Right cardiac atrium (tissue), 5 donors: Measurements from ENCODE around the gene SLC13A3. TPM values are rescaled to one million over a fixed set of nuclear protein-coding genes. Genes with fewer than 3 reads are reported as not detected.

Source experiments
- ATAC-seq, 2 donors: fragments of 200-7000 bp; cut with Tn5 transposase; one replicate each; pipeline versions ENCODE4 v1.8.0 to v1.9.1; 2020; ENCODE audit warnings: moderate library complexity in 2 of 2, mild to moderate bottlenecking in 1 of 2
- DNase-seq, 3 donors: peaks; one replicate each; pipeline ENCODE4 v3.0.0-alpha.2; 2020
- H3K27ac ChIP-seq: one replicate; pipeline ENCODE4 v1.5.1; 2013; ENCODE audit warnings: mild to moderate bottlenecking, low read length, control low read depth, moderate library complexity
- H3K27me3 ChIP-seq: one replicate; pipeline ENCODE4 v1.6.1; 2013; ENCODE audit not compliant: control insufficient read depth, insufficient read depth
- H3K4me1 ChIP-seq: one replicate; pipeline ENCODE4 v1.6.1; 2013; ENCODE audit warnings: low read length; ENCODE audit not compliant: control insufficient read depth, insufficient read depth
- H3K4me3 ChIP-seq: one replicate; pipeline ENCODE4 v1.5.1; 2013; ENCODE audit warnings: low read length, control low read depth
- H3K9me3 ChIP-seq: one replicate; pipeline ENCODE4 v1.6.1; 2013; ENCODE audit warnings: low read length; ENCODE audit not compliant: control insufficient read depth
- WGBS: extraction: QIAGEN DNeasy Blood & Tissue Kit; methylation state at CpG from one replicate; pipeline ENCODE4 v1.1.7; 2013; 5-methylcytosine and 5-hydroxymethylcytosine counted together
- intact Hi-C, 4 donors: fragments of 100-400 bp; cut with DNase I; formaldehyde crosslinking; loops; one replicate each; pipeline versions ENCODE4 v1.11.0 to v1.14.0; 2022 to 2023
- long read RNA-seq, 4 donors: library from polyadenylated mRNA; unstranded; transcript quantifications; one replicate each; pipeline ENCODE4 v2.0.0, GENCODE V29; 2020 to 2021
- polyA plus RNA-seq: library from polyadenylated mRNA; stranded (reverse); fragments of 200-250 nt; gene quantifications from one replicate; pipeline ENCODE4 v1.2.3, GENCODE V29; 2013
- total RNA-seq, 4 donors: library from RNA; stranded (reverse); fragmentation: NEBNext Ultra II Directional; extraction: Animal tissue kit (Norgen Biotek cat#: 25700); gene quantifications; one replicate each; pipeline ENCODE4 v1.2.1, GENCODE V29; 2021
- donor health status: healthy with polysubstance abuse.
- donor health status: DM: no; HTN: yes; CAD: no.
- donor health status: DM: no; HTN: no; CAD: no.
- donor health status: DM: no; HTN: yes; CAD: no; lungs with severe emphysema.
- donor health status: DM: yes; HTN: yes; CAD: no.

SLC13A3 gene, protein sequence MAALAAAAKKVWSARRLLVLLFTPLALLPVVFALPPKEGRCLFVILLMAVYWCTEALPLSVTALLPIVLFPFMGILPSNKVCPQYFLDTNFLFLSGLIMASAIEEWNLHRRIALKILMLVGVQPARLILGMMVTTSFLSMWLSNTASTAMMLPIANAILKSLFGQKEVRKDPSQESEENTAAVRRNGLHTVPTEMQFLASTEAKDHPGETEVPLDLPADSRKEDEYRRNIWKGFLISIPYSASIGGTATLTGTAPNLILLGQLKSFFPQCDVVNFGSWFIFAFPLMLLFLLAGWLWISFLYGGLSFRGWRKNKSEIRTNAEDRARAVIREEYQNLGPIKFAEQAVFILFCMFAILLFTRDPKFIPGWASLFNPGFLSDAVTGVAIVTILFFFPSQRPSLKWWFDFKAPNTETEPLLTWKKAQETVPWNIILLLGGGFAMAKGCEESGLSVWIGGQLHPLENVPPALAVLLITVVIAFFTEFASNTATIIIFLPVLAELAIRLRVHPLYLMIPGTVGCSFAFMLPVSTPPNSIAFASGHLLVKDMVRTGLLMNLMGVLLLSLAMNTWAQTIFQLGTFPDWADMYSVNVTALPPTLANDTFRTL
- total RNA-seq = 1 to 10 TPM in 1 of 4 donors, under 1 TPM in 3; 0.35 to 1.5 (median 0.51) TPM
- polyA plus RNA-seq = 0.50 TPM
- long read RNA-seq, donor 1, partial matches to known transcripts = 0 of 1 reads
- long read RNA-seq, donor 1, other reads (novel, unspliced or antisense) = 1 of 1 reads
- long read RNA-seq, donor 2, partial matches to known transcripts = 1 of 1 reads
- long read RNA-seq, donor 2, other reads (novel, unspliced or antisense) = 0 of 1 reads
- long read RNA-seq, donor 3 = 0 reads
- long read RNA-seq, donor 4, partial matches to known transcripts = 1 of 2 reads
- long read RNA-seq, donor 4, other reads (novel, unspliced or antisense) = 1 of 2 reads

DNA sequence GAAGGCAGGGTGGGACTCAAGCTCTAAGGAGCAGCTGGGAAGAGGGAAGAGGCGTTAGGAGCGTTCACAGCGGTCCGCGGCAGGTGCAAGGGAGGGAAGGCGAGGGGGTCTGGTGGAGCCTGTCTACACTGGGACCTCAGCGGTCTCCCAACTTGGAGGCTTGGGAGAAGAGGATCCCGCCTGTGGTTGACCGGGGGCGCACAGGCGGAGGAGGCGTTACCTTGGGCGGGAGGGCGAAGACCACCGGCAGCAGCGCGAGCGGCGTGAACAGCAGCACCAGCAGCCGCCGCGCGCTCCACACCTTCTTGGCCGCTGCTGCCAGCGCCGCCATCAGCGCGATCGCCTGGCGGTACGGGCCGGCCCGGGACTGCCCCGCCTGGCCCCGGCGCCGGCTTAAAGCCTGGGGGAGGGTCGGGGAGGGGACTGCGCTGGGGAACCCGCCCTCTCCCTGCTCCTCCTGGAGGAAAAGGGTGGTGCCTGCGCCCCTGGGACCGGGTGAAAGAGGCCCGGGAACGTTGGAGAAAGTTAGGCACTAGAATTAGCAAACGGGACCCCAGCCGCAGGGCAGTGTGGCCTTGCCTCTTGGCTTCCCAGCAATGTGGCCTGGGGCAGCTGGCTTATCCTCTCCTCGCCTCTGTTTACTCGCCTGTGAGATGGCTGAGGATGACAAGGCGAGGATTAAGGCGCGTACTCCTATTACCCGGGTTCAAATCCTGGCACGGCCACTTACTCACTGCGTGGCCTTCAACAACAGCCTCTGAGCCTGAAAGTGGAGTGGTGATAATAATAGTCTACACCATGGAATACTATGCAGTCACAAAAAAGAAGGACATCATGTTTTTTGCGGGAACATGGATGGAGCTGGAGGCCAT lies at the start of gene SLC13A3:
SLC13A3 (minus strand) TSS at position 369 of the 872 bp plus-strand sequence; CDS start at position 331, 38 bp downstream.
- DNase-seq (peak in 2 of 3 donors; percentile 20 to 56), ATAC-seq (peak; percentile 55 to 73)
- H3K9me3 ChIP-seq = no peaks in the 10 kb centered on the region
- no peaks in the 10 kb centered on the region for H3K27me3 ChIP-seq
- no peak within 1 kb of the TSS for H3K4me3 ChIP-seq
- intact Hi-C loops = no loop called here
- no peaks in the 10 kb centered on the region for H3K4me1 ChIP-seq
- 17% methylated on average over 55 of the region's 55 CpGs for WGBS
- no peak within 1 kb of the TSS for H3K27ac ChIP-seq

DNA sequence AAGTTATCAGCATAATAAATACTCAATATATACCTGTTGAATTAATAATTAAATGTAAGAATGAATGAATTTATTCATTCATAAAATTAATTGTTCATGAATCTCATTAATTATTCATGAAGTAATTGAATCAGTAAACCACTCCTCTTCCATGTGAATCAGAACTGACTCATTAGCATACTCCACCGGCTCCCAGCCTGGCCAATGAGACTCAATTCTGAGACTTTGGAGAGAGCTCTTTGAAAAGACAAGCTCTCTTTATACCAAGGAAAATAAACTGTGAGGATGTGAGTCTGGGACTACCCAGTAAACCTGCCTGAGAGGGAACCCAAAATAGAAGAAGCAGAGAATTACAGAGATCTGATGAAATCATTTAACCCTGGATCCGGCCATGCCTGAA lies 49.8 kb upstream of the SLC13A3 start:
- H3K27ac ChIP-seq = no peak overlapping the region
- H3K9me3 ChIP-seq = no peaks in the 10 kb centered on the region
- no peak for DNase-seq
- no peak for ATAC-seq
- H3K4me1 ChIP-seq = no peaks in the 10 kb centered on the region
- WGBS = 79% methylated on average over 2 of the region's 2 CpGs
- intact Hi-C loops = no loop called here
- no peak overlapping the region for H3K4me3 ChIP-seq
- peaks cover 2% of the 10 kb centered on the region for H3K27me3 ChIP-seq

DNA sequence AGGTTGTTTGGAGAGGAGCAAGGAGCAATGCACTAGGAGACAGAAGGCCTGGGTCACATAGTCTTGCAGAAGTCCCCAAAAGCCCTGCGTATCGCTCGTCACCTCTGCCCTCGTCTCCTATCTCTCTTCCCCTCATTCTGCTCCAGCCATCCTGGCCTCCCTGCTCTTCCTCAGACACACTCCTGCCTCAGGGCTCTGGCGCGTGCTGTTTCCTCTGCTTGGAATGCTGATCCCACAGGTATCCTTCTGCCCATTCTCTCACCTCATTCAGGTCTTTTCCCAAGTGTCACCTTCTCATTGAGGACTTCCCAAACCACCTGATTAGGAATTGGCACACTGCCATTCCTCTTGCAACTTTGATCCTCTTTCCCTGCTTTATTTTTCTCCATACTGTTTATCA lies 49.2 kb upstream of the SLC13A3 start:
- Histone ChIP-seq H3K4me1 (no peaks in the 10 kb centered on the region), H3K27ac (no peak overlapping the region), H3K27me3 (peaks cover 2% of the 10 kb centered on the region), H3K4me3 (no peak overlapping the region), H3K9me3 (no peaks in the 10 kb centered on the region)
- intact Hi-C loops = no loop called here
- ATAC-seq = no peak
- 59% methylated on average over 6 of the region's 6 CpGs for WGBS
- DNase-seq = no peak

DNA sequence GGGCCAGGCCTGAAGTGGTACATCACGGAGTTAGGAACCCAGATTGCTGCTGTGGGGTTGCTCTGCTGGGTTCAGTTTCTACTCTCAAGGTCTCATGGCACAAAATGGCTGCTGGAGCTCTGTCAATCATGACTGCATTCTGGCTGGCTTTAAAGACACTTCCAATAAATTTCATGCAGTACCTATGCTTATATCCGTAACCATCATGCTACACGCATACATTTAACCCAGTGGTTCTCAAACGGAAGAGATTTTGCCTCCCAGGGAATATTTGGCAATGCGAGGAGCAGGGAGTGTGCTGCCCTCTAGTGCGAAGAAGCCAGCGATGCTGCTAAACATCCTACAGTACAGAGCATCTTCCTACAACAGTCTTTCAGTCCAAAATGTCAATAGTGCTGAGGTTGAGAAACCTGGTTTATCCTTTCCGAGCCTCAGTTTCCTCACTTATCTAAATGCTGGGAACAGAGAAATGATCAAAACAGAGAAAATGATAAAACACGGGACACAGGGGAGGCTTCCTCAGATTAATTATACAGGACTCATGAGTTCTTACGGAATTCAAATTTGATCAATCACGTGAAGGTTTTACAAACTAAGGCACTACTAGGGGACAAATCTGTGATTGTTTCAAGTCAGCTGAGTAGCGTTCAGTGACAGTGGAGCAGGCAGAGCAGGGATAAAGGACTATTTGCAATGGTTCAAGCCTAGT lies 48.5 kb upstream of the SLC13A3 start:
- no peak for ATAC-seq
- intact Hi-C loops = no loop called here
- Histone ChIP-seq H3K9me3 (no peaks in the 10 kb centered on the region), H3K27me3 (peaks cover 2% of the 10 kb centered on the region), H3K4me3 (no peak overlapping the region), H3K27ac (no peak overlapping the region), H3K4me1 (no peaks in the 10 kb centered on the region)
- DNase-seq = no peak
- WGBS = 51% methylated on average over 12 of the region's 12 CpGs

DNA sequence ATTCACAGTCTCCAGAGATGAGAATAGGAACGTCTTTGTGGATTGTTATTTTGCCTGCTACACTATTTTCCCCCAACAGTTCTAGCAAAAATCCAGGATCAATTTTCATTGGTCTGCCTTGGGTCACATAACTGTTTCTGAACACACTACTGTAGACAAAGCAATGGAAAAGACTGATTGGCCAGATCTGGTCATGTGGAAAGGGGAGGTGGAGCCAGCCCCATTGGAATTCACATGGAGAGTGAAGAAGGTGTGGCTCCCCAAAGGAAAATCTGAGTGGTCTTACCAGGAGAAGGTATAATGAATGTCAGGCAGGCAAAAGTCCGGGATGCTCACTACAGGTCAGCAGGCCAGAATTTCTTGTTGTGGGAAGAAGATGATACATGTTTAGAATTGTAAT lies 47.5 kb upstream of the SLC13A3 start:
- Histone ChIP-seq H3K27ac (no peak overlapping the region), H3K4me1 (no peaks in the 10 kb centered on the region), H3K27me3 (peaks cover 2% of the 10 kb centered on the region), H3K4me3 (no peak overlapping the region), H3K9me3 (no peaks in the 10 kb centered on the region)
- WGBS = 86% methylated on average over 2 of the region's 2 CpGs
- DNase-seq = no peak
- intact Hi-C loops = no loop called here
- no peak for ATAC-seq

DNA sequence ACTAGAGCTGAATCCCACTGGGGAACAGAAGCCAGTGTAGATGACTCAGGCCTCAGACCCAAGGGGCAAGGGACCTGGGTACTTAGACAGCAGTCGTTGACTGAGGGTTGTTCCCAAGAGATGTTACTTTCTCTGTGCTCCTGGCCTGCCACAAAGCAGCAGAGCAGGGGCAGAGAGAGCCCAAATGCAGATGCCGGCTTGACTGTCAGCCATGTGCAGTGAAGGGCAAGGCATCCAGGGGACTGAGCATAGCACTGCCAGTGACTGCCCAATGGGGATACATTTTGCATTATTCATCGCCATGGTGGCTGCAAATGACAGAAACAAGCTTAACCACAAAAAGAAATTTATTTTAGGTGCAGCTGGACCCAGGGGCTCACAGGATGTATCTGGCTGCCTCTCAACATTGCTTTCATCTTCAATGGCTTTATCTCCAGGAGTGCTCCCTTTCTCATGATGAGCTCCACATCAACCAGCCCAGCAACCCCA lies 45.6 kb upstream of the SLC13A3 start:
- no peaks in the 10 kb centered on the region for H3K4me1 ChIP-seq
- peaks cover 2% of the 10 kb centered on the region for H3K27me3 ChIP-seq
- WGBS = 84% methylated on average over 3 of the region's 3 CpGs
- intact Hi-C loops = no loop called here
- no peak for DNase-seq
- H3K9me3 ChIP-seq = no peaks in the 10 kb centered on the region
- no peak for ATAC-seq
- H3K27ac ChIP-seq = no peak overlapping the region
- H3K4me3 ChIP-seq = no peak overlapping the region

DNA sequence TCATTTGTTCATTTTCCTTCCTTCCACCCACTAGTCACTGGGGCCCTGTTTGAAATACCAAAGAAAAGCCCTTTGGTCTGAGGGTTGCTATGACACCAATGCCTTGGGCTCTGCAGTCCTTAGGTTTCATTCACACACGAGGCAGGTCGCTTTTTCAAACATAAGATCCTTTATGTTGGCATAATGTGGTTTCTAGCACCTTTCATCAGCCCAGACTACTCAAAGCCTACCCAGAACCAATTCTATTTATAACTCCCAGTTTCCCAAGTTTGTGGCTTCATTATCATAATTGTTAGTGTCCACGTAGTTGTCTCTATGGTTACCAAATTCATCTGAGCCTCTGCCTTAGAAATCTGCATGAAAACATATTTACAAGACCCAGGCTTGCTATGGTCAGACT lies 44.6 kb upstream of the SLC13A3 start:
- Histone ChIP-seq H3K27me3 (peaks cover 2% of the 10 kb centered on the region), H3K9me3 (no peaks in the 10 kb centered on the region), H3K27ac (no peak overlapping the region), H3K4me1 (no peaks in the 10 kb centered on the region), H3K4me3 (no peak overlapping the region)
- intact Hi-C loops = no loop called here
- 32% methylated on average over 3 of the region's 3 CpGs for WGBS
- no peak for ATAC-seq
- no peak for DNase-seq

DNA sequence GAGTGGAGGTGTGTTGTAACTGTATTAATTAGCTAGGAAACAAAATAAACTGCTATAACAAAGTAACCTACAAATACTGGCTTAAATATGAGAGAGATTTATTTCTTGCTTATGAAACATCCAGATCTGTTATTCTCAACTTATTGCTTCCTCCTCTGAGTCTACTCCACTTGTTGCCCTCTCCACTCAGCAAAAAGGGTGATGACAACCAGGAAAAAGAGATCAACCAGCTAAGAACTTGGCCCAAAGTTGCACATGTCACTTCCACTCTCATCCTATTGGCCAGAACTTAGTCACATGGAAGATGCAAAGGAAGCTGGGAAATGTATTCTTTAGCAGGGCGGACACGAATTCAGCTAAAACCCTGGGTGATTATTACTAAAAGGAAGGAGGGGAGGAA lies 43.2 kb upstream of the SLC13A3 start:
- ATAC-seq (peak; percentile 58 to 60), DNase-seq (no peak)
- Histone ChIP-seq H3K27ac (no peak overlapping the region), H3K4me3 (no peak overlapping the region), H3K27me3 (peaks cover 2% of the 10 kb centered on the region), H3K9me3 (no peaks in the 10 kb centered on the region), H3K4me1 (no peaks in the 10 kb centered on the region)
- intact Hi-C loops = no loop called here
- 32% methylated on average over 2 of the region's 2 CpGs for WGBS

DNA sequence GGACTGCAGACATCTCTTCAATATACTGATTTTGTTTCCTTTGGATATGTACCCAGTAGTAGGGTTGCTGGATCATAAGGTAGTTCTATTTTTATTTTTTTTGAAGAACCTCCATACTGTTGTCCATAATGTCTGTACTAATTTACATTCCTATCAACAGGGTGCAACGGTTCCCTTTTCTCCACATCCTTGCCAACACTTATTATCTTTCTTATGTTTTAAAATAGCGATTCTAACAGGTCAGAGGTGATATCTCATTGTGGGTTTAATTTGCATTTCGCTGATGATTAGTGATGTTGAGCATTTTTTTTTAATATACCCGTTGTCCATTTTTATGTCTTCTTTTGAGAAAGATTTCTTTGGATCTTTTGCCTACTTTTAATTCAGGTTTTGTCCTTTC lies 39.9 kb upstream of the SLC13A3 start:
- no peak for DNase-seq
- intact Hi-C loops = no loop called here
- H3K9me3 ChIP-seq = no peaks in the 10 kb centered on the region
- ATAC-seq = no peak
- 64% methylated on average over 4 of the region's 4 CpGs for WGBS
- H3K4me3 ChIP-seq = no peak overlapping the region
- peaks cover 2% of the 10 kb centered on the region for H3K4me1 ChIP-seq
- no peak overlapping the region for H3K27ac ChIP-seq
- H3K27me3 ChIP-seq = no peaks in the 10 kb centered on the region
